NK-92 treated with Interleukin-12 subunit alpha and Interleukin-12 subunit beta, amount 100 ng/mL, for 24 hours (cell line): ENCODE measurements around the gene SSTR5.
"Not testable (repeated sequence)": the region's sequence is repeated elsewhere in the genome, so short reads cannot be mapped to it uniquely, and the experiment has no call there.

Experiments
- DNase-seq: peaks from one replicate; lab custom pipeline; 2025; lab: John Stamatoyannopoulos, UW

SSTR5 gene

DNA sequence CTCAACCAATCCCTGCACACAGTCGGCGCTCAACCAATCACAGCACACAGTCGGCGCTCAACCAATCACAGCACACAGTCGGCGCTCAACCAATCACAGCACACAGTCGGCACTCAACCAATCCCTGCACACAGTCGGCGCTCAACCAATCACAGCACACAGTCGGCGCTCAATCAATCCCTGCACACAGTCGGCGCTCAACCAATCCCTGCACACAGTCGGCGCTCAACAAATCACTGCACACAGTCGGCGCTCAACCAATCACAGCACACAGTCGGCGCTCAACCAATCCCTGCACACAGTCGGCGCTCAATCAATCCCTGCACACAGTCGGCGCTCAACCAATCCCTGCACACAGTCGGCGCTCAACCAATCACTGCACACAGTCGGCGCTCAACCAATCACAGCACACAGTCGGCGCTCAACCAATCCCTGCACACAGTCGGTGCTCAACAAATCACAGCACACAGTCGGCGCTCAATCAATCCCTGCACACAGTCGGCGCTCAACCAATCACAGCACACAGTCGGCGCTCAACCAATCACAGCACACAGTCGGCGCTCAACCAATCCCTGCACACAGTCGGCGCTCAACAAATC, 20.2 kb downstream of the SSTR5 start:
- DNase-seq = not testable (repeated sequence)

DNA sequence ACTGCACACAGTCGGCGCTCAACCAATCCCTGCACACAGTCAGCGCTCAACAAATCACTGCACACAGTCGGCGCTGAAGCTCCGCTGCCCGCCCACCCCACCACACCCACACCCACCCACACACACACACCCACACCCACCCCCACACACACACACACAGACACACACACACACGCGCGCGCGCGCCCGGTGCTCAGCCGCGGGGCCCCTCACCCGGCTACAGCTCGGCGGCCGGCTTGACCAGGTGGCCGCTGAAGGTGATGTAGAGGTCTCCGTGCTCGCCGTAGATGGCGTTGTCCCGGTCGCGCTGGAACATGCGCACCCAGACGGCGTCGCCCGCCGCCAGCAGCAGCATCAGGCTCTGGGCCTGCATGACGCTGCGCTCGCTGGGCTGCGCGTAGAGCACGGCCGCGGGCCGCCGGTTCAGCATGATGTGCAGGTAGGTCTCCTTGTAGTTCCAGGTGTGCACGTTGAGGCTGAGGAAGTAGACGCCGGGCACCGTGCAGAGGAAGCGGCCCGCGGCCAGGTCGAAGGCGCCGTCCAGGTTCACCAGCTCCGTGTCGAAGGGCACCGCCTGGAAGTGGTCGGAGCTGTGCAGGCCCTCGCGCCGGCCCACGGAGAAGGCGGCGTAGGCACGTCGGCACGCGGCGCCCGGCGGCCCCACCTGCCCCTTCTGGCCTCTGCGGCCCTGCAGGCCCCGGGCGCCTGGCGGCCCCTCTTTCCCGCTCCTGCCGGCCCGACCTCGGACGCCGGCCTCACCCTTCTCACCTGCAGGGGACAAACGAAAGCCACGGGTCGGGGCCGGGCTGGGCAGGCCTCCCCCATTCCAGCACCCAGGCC, 21.0 kb downstream of the SSTR5 start:
- no peak for DNase-seq

DNA sequence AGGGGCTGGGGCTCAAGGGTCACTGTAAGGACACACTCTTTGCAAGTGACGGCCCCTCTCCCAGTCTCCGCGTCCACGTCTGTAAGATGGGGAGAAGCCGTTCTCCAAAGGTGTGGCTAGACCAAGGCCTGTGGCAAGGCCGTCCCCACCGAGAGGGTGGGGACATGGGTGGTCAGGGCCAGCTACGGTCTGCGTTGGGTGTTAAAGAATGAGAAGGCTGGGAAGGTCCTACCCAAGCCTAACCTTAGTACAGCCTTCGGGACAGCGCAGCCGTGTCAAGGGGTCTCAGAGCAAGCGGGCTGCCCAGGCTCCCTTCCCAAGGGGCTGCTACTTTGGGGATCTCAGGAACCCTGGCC, 21.6 kb downstream of the SSTR5 start:
- DNase-seq = no peak

DNA sequence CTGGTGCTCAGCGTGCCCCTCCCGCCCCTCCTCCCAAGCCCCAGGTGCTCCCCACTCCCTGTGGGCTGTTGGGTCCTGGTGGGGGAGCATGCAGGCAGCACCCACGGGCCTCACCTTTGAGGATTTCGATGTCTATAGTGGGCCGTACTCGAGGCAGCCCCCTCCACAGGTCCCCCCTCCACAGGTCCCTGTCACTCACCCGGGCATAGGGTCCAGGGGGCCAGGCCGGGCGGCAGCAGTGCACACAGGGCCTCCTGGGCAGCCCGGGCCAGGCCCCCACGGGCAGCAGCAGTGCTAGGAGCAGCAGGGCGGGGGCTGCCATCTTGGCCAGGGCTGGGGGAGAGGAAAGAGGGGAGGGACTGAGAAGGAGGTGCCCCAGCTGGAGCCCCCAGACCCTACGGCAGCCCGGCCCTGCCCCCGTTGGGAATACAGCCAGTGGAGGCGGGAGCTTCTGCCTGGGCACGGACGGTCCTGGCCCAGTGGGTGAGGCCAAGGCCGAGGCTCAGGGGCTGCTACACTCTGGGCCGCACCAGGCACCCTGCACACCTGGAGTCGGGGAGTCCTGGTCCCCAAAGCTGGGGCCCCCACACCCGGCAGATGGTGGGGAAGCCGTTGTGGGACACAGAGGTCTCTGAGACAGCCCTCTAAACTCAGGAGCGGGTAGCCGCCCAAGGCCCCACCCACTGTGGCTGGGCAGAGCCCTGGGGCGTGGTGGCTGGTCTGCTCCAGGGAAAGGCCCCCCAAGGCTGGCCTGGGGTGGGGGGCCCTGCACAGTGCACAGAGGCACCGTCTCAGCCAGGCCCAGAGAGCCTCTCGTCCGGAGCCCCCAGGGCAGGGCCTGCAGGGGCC, 22.3 kb downstream of the SSTR5 start:
- DNase-seq = no peak

DNA sequence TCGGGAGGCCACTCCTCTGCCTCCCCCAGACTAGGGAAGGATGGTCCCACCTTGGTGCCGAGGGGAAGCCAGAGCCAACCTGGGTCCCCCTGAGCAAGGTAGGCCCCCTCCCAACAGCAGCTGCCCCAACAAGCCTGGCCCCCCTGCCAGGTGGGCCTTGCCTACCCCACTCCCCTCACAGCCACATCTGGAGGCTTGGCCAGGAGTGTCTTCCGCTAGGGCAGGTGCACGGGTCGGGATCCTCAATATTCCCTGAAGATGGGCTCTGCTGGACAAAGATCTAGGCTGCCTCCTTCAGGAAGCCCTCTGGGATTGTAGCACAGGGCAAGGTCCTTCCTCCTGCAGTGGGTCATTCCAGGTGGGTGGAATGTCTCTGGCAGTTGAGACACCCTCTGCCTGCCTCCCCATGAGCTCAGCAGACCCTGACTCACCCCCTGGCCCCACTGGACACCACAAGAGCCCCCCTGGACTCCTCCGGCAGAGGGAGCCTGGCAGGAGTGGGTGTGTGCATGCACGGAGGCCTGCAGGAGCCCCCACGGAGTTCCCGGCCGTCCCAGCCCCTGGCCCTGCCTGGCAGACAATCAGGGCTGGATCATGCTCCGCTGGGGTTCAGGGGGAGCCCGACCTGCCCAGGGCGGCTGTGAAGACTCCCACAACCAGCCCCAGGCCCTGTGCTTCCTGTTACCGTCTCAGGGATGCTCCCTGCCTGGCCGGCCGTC, 23.1 kb downstream of the SSTR5 start:
- no peak for DNase-seq

DNA sequence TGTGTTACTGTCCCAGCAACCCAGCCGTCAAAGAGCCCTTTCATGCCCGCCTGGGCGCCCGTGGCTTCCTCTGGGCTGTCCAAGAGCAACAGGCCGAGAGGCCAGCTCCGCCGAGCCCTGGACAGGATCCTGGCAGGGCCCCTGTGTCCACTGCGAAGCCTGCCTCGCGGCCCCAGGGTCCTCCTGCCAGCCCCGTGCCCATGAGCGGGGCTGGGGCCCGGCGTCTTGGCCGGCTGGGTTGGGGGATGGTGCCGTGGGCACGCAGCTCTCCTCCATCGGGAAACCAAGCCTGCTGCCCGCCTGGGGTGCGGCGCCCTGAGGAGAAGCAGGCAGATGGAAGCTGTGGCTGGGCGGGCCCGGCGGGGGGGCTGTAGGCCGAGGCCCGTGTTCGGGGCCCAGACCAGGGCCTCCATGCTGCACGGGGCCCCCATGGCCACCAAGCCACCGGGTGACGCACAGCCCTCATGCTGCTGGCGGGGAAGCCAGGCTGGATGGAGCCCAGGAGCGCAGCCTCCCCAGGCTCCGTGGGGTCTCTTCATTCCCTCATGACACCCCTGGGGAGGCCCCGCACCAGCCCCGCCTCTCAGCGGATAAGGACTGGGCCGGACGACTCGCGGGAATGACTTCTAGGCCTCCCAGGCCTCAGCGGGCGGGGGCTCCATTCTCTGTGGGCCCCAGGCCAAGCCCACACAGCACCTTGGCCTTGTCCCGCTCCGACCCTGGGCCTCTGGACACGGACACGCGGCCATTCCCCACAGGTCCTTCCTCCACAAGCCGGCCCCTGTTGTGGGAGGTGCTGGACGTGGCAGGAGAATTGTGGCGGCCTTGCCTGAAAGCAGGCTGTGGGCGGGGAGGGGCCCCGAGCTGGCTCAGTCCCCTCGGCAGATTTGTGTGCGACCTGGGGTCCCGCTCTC, 23.9 kb downstream of the SSTR5 start, which contains the start of gene C1QTNF8:
C1QTNF8 (minus strand) TSS at position 76 of the 914 bp plus-strand sequence. CDS start 1,322 bp downstream, outside the sequence.
- DNase-seq = no peak

DNA sequence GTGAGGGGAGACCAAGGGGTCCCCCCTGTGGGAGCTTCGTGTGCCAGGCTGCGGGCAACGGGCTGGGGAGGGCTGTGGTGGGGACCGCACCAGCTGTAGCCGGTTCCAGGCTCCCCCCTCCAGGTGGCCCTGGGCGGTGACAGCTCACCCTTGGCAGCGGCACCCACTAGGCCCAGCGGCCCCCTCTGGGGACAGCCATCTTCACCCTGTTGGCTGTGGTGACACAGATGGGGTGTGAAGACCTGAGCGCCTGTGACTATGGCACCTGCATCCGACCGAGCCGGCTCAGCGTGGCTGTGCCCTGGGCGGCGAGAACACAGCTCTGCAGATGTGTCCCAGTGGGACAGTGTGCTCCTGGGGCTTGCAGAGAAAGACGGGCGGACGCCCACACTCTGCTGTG, 24.6 kb downstream of the SSTR5 start:
- DNase-seq = no peak

DNA sequence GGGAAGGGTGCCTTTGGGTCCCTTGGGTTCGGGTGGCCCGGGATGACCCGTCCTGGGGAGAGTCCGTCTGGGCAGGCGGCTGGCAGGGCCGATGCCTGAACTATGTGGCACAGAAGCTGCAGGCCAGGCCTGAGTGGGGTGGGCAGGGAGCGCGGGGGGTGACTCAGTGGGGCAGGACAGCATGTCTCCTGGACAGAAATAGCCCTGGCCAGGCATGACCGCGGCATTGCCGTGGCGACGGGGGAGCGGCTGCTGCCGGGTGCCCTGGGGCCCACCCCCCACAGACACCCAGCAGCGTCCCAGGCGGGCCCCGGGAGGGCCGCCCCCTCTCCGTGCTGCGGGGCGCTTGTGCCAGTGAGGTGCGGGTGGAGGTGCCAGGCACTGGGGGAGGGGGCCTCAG, 25.3 kb downstream of the SSTR5 start:
- no peak for DNase-seq

DNA sequence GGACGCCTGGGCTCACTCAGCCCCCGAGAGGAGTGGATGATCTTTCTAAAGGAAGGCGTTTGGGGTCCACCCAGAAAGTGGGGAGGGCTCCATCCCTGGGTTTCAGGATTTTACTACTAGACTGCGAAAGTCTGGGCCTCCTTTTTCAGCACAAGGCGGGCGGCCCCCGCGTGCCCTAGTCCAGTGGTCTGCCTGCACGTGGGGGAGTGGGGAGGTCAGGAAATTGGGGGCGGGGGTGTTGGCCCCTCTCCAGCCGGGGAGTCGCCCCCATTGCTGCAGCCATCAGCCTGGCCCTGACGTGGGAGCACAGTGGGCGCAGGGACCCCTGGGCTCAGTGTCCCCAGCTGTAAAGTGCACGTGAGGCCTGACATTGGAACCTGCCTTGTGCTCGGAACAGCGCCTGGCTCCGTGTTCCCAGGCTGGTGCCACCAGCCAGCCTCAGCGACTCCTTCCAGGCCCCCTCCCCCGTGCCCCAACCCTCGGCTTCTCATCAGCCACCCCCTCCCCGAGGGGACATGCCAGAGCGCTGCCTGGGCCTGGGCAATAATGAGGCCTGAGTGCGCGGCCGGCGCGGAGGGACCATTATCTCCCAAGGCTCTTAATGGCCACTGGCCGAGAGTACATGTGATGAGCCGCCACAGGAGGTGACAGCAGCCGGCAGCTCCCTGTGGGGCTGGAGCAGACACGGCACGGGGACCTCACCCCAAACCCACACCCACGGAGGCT, 25.9 kb downstream of the SSTR5 start:
- no peak for DNase-seq

DNA sequence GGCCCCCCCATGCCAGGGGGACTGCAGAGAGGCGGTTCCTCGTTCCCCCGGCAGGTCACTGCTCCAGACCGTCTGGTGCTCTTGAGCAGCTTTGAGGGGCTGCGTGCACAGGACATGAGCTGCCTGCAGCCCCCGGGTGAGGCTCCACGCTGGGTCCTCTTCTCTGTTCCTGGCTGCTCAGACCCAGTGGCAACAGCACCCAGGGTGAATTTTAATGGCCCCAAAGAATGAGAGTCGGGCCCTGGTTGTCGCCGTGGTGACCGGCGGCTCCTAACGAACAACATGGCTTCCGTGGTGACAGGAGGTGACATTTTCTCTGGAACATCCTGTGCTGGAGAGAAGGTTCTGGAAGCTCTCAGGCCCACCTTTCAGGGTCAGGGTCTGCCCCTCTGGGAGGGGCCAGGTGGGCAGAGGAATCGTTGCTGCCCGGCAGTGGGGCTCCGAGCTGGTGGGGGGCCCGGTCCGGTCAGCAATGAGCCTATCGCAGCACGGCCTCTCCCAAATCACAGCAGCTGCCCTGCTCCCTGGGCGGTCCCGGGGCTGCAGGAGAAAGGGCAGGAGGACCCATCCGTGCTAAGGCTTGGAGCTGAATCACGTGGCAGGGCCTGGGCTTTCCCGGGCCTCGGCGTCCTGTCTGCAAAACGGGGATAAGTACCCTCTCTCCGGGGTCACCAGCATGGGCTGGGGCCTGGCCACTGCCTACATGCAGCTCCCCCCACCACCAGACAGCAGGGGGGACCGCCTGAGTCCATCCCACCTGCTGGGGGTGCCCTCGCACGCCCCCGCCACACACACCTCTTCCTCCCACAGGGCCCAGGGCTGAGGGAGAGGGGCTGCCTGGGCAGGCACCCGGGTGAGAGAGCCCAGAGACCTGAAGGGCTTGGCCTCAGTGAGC, 26.9 kb downstream of the SSTR5 start:
- DNase-seq = no peak

DNA sequence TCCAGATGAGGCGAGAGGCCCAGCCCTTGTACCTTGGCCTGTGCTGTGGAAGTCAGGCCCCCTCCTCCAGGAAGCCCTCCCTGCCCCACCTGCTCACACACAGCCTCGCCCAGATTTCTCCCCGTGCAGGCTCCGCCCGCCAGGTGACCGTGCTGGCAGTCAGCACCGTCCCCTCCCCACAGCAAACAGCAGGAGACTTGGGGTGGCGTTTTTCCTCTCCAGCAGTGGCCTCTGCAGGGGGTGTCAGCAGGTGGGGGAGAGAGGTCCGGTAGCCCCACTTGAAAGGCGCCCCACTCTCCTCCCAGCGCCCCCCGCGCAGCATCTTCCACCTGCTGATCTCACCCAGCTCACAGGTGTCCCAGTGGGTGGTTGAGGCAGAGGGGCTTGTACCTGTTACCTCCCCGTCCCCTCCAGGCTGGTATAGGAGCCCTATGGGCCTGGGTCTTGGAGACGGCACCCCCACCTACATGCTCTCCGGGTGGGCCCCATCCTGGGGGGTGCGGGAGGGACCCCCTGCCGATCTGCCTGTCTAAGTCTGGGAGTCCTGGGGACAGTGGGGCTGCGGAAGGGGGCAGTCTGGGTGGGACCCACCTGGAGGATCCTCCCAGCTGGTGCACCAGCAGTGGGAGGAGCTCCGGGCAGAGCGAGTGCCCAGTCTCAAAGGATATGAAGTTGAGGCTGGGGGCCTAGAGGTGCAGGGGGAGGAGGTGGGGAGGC, 27.7 kb downstream of the SSTR5 start:
- DNase-seq = no peak

DNA sequence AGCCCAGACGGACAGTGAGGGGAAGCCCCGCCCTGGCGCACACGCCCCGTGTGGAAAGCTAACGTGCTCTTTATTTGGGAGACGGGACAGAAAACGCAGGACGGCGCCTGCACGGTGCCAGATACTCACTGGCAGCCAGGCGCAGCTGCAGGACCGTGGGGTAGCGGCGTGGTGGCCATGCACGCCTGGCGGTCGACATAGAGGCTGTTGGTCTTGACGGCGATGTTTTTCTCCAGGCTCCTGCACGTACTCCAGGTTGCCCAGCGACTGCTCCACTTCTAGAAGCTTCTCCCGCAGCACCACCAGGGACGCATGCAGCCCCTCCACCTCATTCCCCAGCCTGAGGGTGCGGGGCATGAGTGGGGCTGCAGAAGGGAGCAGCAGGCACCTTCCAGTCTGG, 28.6 kb downstream of the SSTR5 start:
- DNase-seq = no peak

DNA sequence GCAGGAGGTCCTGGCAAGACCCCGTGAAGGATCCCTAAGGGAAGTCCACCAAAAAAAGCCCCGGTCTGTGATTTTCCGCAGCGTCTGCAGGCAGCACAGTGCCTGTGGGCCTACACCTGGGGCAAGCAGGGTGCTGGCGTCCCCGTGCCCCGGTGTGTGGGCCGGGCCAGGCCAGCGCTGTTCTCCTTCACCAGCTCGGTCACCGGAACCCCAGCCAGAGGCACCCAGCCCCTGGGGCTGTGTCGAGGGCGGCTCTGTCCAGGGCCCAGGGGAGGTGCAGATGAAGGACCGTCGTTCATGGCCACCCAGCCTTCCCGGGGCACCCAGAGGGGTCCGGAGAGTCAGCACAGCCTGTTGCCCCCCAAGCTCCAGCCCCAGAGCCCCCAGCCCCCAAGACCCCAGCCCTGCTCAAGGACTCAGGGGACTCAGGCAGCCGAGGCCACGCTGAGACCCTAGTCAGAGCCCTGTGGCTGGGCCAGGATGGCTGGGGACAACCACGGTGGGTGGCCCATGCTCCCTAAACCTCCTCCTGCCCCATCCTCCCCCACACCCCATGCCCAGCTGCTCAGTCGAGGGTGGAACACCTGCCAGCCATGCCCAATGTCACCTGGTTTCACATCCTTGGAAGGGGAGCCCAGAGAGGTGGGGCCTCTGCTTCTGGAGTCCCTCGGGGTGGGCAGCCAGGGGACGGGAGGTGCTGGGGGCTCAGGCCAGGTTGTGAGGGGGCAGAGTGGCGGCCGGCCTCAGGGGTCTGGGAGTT, 29.2 kb downstream of the SSTR5 start:
- no peak for DNase-seq

DNA sequence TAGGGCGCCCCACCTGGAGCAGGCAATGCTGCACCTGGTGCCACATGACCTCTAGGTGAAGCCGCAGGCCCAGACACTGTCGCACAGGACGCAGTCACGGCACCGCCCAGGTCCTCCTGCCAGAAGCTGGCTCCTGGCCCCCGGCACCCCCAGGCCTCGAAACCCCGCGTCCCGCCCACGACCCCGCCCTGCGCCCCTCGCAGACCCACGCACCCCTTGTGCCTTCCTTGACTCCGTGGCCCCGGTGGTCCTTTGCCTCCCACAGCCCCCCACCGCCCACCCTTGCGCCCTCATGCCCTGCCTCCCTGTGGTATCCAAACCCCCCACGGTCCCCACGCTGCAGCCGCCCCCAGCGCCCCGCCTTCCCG, 29.8 kb downstream of the SSTR5 start:
- DNase-seq = no peak

DNA sequence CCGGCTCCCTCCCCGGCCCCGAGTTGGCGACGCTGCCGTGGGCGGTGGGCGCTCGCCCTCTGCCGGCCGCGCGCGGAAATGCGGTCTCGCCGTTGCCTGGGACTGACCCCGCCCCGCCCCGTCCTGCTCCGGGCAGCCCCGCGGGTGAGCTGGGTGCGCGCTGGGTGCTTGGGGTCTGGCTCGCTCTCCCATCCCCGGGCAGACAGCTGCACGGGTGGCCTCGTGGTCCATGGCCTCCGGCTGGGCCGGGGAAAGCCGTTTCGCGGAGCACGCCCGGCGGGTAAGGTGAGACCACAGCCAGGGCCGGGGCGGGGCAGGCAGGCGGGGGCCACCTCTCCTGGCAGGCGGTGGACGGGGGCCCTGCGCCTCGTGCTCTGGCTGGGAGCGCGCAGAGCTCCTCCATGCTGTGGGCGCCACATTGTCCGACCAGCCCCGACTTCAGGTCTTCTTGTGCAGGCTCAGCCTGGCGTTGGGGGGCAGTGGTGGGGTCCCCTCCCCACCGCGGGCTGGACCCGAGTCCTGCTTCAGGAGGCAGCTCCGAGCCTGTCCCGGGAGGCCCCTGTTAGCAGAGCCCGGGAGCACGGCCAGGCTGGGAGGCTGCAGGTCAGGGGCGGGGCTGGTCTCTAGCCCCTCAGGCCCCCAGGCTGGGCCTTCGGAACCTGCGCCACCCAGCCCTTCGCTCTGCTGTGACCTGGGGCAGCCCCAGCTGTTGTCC, 30.5 kb downstream of the SSTR5 start:
- DNase-seq = no peak

DNA sequence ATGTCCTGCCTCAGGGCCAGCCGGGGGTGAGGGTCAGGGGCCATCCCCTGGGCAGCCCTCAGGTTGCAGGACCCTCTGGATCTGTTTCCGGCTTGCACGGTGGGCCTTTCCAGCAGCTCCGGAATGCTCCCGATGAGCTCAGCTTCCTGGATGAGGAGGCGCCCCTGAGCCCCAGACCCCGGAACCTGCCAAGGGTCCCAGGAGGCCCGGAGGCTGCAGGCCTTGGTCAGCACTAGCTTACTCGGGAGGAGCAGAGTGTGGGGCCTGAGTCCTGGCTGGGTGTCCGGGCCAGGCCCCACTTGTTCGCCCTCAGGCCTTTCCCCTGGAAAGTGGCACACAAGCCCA, 31.1 kb downstream of the SSTR5 start:
- no peak for DNase-seq

DNA sequence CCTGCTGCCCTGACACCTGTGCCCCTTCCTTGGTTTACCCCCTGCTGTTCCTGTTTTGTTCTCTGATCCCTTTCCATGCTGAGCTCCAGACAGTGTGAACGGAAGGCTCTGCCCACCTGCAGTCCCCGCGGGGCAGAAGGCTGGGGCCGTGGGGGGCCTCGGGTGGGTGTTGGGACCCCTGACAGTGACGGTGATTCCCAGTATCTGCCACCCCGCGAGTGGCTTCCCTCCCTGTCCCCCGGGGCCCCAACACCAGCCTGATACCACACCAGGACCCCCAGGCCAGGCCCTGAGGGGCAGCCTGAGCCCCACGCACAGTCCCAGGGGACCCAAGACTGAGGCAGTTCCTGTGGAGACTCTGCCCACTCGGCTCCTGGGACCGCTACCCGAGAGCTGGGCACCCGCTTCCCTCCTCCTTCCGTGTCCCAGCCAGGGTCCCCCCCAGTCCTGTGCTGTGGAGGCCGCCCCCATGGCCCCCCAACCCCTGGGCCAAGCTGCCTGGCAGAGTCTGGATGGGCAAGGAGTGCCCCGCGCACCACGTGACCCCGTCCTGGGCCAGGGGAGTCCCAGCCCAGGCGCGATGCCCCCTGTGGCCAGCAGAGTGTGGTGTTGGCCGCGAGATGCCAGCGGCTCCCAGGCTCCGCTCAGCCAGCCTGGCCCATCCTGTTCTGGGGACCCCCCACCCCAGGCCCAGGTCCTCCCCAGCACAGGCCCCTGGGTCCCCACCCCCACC, 33.5 kb downstream of the SSTR5 start:
- DNase-seq = no peak
